Bronchial epithelial cell (primary cell): ENCODE measurements around the gene PIK3IP1. TPM values are rescaled to one million over a fixed set of nuclear protein-coding genes. Genes with fewer than 3 reads are reported as not detected.

Source experiments
- DNase-seq: peaks from one replicate; pipeline ENCODE4 v3.0.0-alpha.2; 2010; ENCODE audit warnings: low read depth
- FAIRE-seq: peaks from 2 replicates; lab custom pipeline; 2011; peaks lifted over from hg19 to GRCh38; lab: Jason Lieb, UNC
- H3K27me3 ChIP-seq: 2 replicates; pipeline ENCODE4 v1.5.1; 2011; ENCODE audit warnings: low read length; ENCODE audit not compliant: control insufficient read depth, insufficient read depth
- H3K36me3 ChIP-seq: 2 replicates; pipeline ENCODE4 v1.5.1; 2011; ENCODE audit warnings: low read length; ENCODE audit not compliant: control insufficient read depth, insufficient read depth
- H3K4me3 ChIP-seq: 2 replicates; pipeline ENCODE4 v1.5.1; 2011; ENCODE audit warnings: mild to moderate bottlenecking, low read depth, low read length, control low read depth
- CTCF ChIP-seq: IDR thresholded peaks from 2 replicates; pipeline ENCODE4 v1.5.1; 2011; ENCODE audit warnings: mild to moderate bottlenecking, moderate library complexity, low read length, control low read depth, inconsistent platforms; ENCODE audit not compliant: insufficient read depth, severe bottlenecking
- total RNA-seq: library from RNA; depleted of rRNA; stranded (reverse); fragments of >200 nt; gene quantifications from 2 replicates; pipeline ENCODE4 v1.2.1, GENCODE V29; 2014

Gene PIK3IP1
- total RNA-seq, 1 donor from 2014 or later: 6.3 TPM

GRCh38 chr22:31235081-31235480 lies 57.2 kb downstream of the PIK3IP1 start:
- DNase-seq (no peak), FAIRE-seq (no peak)
- H3K4me3 ChIP-seq: no peak overlapping the region
- no peak for TF ChIP-seq CTCF
- H3K36me3 ChIP-seq: peaks cover 1% of the 10 kb centered on the region
- no peaks in the 10 kb centered on the region for H3K27me3 ChIP-seq

GRCh38 chr22:31233001-31233400 lies 59.3 kb downstream of the PIK3IP1 start:
- H3K4me3 ChIP-seq: no peak overlapping the region
- FAIRE-seq (no peak), DNase-seq (no peak)
- no peaks in the 10 kb centered on the region for H3K27me3 ChIP-seq
- peaks cover 1% of the 10 kb centered on the region for H3K36me3 ChIP-seq
- TF ChIP-seq CTCF: no peak

Other genes starting within 250 kb of the PIK3IP1 start
- 37.9 and 38.7 TPM in 2 replicates for gene SMTN, start 211.2 kb downstream of the PIK3IP1 start, total RNA-seq
- 29.4 and 35.0 TPM in 2 replicates for gene SELENOM, start 184.9 kb downstream of the PIK3IP1 start, total RNA-seq
- under 0.01 and 0.64 TPM in 2 replicates for gene INPP5J, start 169.5 kb downstream of the PIK3IP1 start, total RNA-seq
- under 0.01 and 0.38 TPM in 2 replicates for gene PLA2G3, start 152.0 kb downstream of the PIK3IP1 start, total RNA-seq
- 58.4 and 73.0 TPM in 2 replicates for gene RNF185, start 132.3 kb downstream of the PIK3IP1 start, total RNA-seq
- 121 and 155 TPM in 2 replicates for gene LIMK2, start 80.2 kb downstream of the PIK3IP1 start, total RNA-seq
- gene PATZ1, start 53.9 kb upstream of the PIK3IP1 start, total RNA-seq: 3.2 and 5.3 TPM in 2 replicates
- 56.7 and 74.2 TPM in 2 replicates for gene DRG1, start 107.1 kb upstream of the PIK3IP1 start, total RNA-seq
- gene EIF4ENIF1, start 197.4 kb upstream of the PIK3IP1 start, total RNA-seq: 5.3 and 12.9 TPM in 2 replicates
- gene SFI1, start 204.0 kb upstream of the PIK3IP1 start, total RNA-seq: 9.0 and 14.5 TPM in 2 replicates